Thyroid gland (tissue), 4 donors: ENCODE results near the gene TCF19.

Source experiments
- CTCF ChIP-seq, 6 experiments: fragments of 200-600 bp in 3 of 6; fragments of 450-650 bp in 3 of 6; sonication (generic) in 3 of 6; IDR thresholded peaks; one replicate each; pipeline ENCODE4 v1.5.1; 2016 to 2019; ENCODE audit warnings: antibody characterized with exemption in 6 of 6, mild to moderate bottlenecking in 2 of 6, inconsistent platforms in 1 of 6, moderate library complexity in 1 of 6
- POLR2A ChIP-seq, 2 donors: fragments of 450-650 bp; IDR thresholded peaks; one replicate each; pipeline ENCODE4 v1.6.1; 2017; ENCODE audit warnings: antibody characterized with exemption in 2 of 2, mild to moderate bottlenecking in 2 of 2, moderate library complexity in 1 of 2

GRCh38 chr6:31110825-31111582 is 47.4 kb upstream of the TCF19 start:
- TF ChIP-seq CTCF (IDR thresholded peaks at IDR 0.05) (no peak), POLR2A (IDR thresholded peaks at IDR 0.05) (no peak)
